HG03342 (cell line): Measurements from ENCODE around the gene SUMF1.
A peak's percentile ranks its signal among the peaks of the same experiment; 100 is the strongest.
"Not testable (repeated sequence)": the region's sequence is repeated elsewhere in the genome, so short reads cannot be mapped to it uniquely, and the experiment has no call there.

Experiments
- ATAC-seq: cut with Tn5 transposase; IDR thresholded peaks from one replicate; pipeline ENCODE4 v1.9.1; 2021; ENCODE audit warnings: mild to moderate bottlenecking, moderate library complexity; ENCODE audit not compliant: unreplicated experiment

Gene SUMF1

DNA sequence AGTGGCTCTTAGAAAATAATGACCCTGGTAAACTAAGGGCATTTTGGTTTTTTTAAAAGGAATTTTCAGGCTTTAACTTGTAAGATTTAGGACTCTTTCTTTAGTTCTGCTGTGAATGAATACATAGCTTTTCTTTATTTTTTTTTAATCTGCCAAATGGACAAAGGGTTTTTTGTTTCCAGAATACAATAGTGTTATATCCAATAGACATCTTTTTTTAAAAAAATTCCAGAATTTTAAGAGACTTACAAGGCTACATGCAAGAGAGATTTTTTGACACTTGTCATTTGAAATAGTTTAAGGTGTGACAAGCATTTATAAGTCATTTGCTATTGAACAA, 125.8 kb downstream of the SUMF1 start:
- no peak for ATAC-seq

GRCh38 chr3:4340411-4341335, 126.4 kb downstream of the SUMF1 start:
- no peak for ATAC-seq

- no peak for ATAC-seq
Measured at GRCh38 chr3:4340077-4340410, 127.0 kb downstream of the SUMF1 start.

GRCh38 chr3:4338751-4339150, 128.3 kb downstream of the SUMF1 start:
- no peak for ATAC-seq

DNA sequence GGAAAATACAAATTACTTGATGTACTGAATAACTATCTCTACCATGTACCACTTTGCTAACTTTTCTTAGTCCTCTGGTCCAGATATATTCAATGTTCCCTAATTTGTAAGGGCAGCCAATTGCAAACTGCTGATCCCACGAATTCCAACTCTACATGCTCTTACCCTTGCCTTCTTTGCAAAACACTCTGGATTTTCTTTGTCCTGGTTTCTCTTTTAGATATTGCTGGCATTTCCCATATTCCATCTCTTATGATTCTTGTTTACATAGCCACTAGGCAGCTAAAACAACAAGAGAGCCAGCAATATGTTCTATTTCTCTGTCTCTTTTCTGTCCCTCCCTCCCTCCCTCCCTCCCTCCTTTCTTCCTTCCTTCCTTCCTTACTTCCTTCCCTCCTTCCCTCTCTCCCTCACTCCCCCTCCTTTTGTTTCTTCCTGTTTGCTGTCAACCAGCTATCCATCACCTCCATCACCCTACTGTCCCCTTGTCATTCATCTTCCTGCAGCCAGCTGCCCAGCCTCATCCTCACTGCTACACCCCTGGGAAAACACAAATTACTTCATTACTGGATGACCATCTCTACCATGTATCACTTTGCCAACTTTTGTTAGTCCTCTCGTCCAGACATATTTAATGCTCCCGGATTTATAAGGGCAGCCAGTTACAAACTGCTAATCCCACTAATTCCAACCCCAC, 130.1 kb downstream of the SUMF1 start:
- ATAC-seq: no peak

DNA sequence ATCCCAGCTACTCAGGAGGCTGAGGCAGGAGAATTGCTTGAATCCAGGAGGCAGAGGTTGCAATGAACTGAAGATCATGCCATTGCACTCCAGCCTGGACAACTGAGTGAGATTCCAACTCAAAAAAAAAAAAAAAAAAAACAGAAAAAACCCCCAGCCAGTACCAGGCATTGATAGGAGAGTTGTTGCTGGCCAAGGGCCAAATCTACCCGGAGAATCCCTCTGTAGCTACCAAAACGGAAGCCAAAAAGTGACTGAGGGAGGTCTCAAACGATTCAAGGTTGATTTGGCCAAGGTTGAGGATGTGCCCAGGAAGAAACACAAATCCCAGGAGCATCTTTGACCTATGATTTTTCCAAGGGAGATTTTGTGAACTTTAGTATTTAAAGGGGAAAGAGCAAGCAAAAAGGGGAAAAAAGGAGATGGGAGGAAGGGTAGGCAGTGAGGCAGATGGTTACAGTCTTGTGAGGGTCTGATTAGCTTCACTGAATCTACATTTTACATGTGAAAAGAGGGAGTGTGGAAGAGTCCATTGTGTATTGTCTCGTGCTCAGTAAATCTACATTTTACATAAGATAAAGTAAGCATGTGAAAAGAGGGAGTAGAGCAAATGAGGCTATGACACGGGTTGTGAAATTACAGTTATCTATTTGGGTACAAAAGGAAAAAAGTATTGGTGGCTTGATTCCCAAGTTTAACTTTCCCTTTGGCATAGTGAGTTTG, 131.1 kb downstream of the SUMF1 start:
- ATAC-seq: no peak

- ATAC-seq: no peak
Measured at GRCh38 chr3:4334548-4334947, 132.5 kb downstream of the SUMF1 start.

GRCh38 chr3:4332991-4333390, 134.1 kb downstream of the SUMF1 start:
- ATAC-seq: no peak

DNA sequence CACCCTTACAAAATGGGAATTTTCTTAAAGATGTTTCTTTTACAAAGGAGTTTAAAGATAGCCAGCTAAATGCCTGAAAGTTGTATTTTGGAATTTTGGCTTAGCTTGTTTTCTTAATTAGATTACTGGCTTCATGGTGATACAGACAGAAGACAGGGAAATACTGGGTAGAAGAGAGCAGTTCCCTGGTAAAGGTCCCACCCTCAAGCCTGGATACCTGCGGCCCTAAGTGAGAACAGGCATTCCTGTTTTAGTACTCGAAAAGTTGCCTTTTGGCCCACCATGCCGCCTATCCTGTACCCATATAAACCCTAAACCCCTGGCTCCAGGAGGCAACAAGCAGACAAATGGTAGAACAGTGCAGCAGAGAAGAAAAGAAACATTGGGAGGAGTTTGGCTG, 134.5 kb downstream of the SUMF1 start:
- ATAC-seq: no peak

- ATAC-seq: no peak
Measured at GRCh38 chr3:4332111-4332510, 135.0 kb downstream of the SUMF1 start.

DNA sequence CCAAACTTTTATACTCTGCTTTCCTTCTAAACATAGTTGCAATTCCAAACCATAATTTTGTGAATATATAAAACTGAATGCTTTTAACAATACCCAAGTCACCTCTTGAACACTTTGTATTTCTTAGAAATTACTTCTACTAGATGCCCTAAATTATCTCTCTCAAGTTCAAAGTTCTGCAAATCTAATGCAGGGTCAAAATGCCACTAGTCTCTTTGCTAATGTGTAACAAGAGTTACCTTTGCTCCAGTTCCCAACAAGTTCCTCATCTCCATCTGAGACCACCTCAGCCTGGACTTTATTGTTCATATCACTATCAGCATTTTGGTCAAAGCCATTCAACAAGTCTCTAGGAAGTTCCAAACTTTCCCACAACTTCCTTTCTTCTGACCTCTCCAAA, 137.3 kb downstream of the SUMF1 start:
- ATAC-seq: not testable (repeated sequence)

- ATAC-seq: no peak
Measured at GRCh38 chr3:4326868-4327267, 140.2 kb downstream of the SUMF1 start.

- ATAC-seq: no peak
Measured at GRCh38 chr3:4323246-4324027, 143.6 kb downstream of the SUMF1 start.

- no peak for ATAC-seq
Measured at GRCh38 chr3:4322635-4323034, 144.4 kb downstream of the SUMF1 start.

DNA sequence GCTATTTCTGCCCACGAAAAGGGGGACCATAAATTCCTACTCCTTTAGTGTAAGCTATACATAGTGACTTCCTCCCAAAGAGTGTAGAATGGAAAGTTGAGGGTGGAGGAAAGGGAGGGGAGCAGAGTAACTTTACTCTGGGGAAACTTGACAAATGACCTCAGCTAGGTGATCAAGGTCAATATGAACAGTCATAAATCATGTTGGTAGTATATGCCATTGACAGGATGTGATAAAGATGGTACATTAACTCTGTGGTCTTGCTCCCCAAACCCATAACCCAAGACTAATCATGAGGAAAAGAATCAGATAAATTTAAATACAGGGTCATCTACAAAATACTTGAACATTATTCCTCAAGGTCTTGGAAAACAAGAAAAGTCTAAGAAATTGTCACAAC, 145.3 kb downstream of the SUMF1 start:
- ATAC-seq: no peak

DNA sequence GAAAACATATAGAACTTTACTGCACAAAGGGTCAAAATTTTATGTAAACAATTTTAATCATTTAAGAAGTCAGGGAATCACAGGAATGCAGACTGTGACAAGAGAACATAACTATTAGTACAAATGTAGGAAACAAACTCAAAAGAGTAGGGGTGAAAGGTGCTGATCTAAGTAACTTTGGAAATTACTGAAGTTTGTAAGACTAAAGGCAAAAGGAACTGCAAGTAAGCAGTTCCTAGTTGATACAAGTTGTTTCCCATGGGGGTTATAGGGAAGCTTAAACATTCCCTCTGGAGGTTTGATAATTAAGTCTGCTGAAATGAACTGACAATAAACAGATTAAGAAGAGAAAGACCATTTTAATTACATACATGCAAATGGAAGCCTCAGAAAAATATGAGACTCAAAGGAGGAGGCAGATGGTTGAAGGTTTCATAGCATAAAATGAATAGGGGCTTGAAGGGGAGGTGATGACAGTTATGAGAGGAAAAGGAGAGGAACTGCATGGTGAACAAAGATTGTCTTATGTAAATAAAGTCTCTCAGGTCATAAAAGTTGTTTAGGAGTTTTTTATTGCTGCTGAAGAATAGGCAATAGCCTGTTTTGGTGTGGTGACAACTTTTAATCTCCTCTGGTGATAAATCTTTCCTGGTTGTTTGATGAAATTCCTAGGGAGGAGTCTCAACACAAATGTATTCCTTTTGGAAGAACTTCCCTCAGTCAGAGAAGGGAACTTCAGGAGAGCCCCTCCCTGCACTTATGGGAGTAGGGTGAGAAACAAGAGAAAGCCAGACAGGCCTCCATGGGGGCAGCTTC, 146.8 kb downstream of the SUMF1 start:
- no peak for ATAC-seq

DNA sequence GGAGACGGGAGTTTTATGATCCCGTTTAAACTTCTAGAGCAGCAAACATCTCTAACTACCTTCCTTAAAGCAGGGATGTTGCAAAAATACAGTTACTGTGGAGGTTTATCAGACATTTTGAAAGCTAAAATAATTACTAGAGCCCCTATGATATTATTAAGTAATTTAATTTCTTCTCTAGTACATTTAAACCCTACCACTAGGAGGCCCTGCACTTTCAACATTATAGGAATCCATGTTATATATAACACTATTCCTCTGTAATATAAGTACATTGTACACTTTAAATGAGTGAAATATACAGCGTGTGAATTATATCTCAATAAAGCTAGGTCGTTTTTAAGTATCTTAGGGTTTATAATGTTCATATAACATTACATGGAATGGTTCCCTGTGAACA, 152.4 kb downstream of the SUMF1 start:
- peak; percentile 49 for ATAC-seq

- no peak for ATAC-seq
Measured at GRCh38 chr3:4313606-4314293, 153.3 kb downstream of the SUMF1 start.

DNA sequence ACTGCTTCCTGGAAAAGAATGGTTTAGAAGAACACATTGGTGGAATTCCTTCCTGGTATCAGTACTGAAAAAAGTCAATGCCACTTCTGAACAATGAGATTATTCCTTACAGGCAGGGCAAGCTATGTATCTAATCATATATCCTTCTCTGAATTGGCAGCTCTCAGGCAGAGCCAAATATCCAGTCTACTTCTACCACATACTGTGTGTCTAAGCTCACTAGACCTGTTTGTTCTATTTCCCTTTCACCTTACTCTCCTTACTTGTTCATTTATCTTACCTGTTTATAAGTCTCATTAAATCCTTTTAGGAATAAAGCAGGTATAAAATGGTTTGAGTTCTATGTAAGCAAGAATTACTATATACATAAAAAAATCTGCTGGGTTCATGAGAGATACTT, 155.6 kb downstream of the SUMF1 start:
- ATAC-seq: no peak
